HepG2 (cell line): Measurements from ENCODE around the gene REEP6. TPM values are rescaled to one million over a fixed set of nuclear protein-coding genes. Genes with fewer than 3 reads are reported as not detected.

Source experiments
- CHCHD3 ChIP-seq: sonication (generic); formaldehyde crosslinking; IDR thresholded peaks from 2 replicates; pipeline ENCODE4 v1.8.0; 2022; ENCODE audit warnings: mild to moderate bottlenecking, missing genetic modification reagents, moderate library complexity
- HMGA1 ChIP-seq: sonication (generic); formaldehyde crosslinking; conservative IDR thresholded peaks from 2 replicates; pipeline ENCODE4 v1.4.0; 2020; ENCODE audit warnings: missing genetic modification reagents
- HNRNPK ChIP-seq: fragments of 200-400 bp; formaldehyde crosslinking; IDR thresholded peaks from 2 replicates; pipeline ENCODE4 v1.6.1; 2018; ENCODE audit warnings: low read length, low read depth, moderate library complexity, mild to moderate bottlenecking; ENCODE audit not compliant: poor library complexity, severe bottlenecking
- KLF9 ChIP-seq: IDR thresholded peaks from 2 replicates; pipeline ENCODE4 v1.6.1; 2016; ENCODE audit warnings: low read depth
- KMT2B ChIP-seq: IDR thresholded peaks from 2 replicates; pipeline ENCODE4 v1.6.1; 2016; ENCODE audit warnings: missing genetic modification reagents, missing compliant biosample characterization
- MAZ ChIP-seq, 2 experiments: sonication (generic) in 1 of 2; formaldehyde crosslinking in 1 of 2; IDR thresholded peaks; 2 replicates each; pipeline versions ENCODE4 v1.5.0 to v1.6.1; 2012 to 2020; ENCODE audit warnings: low read depth in 2 of 2, mild to moderate bottlenecking in 2 of 2, borderline replicate concordance in 1 of 2, improper control_type of control experiment in 1 of 2, low read length in 1 of 2, missing genetic modification reagents in 1 of 2, moderate library complexity in 1 of 2
- NR1H2 ChIP-seq: sonication (generic); formaldehyde crosslinking; IDR thresholded peaks from 2 replicates; pipeline ENCODE4 v1.8.1; 2022; ENCODE audit warnings: low read depth, missing genetic modification reagents, borderline replicate concordance
- NR2C2 ChIP-seq: sonication (generic); formaldehyde crosslinking; IDR thresholded peaks from 2 replicates; pipeline ENCODE4 v1.4.0; 2020; ENCODE audit warnings: missing genetic modification reagents, mild to moderate bottlenecking, moderate library complexity, borderline replicate concordance
- RAD21 ChIP-seq: fragments of 450-650 bp; formaldehyde crosslinking; IDR thresholded peaks from 2 replicates; pipeline ENCODE4 v1.5.0; 2020; ENCODE audit warnings: mild to moderate bottlenecking
- RBM39 ChIP-seq: fragments of 200-400 bp; formaldehyde crosslinking; IDR thresholded peaks from one replicate; pipeline ENCODE4 v1.6.1; 2018; ENCODE audit warnings: antibody characterized with exemption, mild to moderate bottlenecking, low read depth, low read length; ENCODE audit not compliant: poor library complexity, severe bottlenecking
- SMARCE1 ChIP-seq: fragments of 450-650 bp; IDR thresholded peaks from 2 replicates; pipeline ENCODE4 v1.6.1; 2017; ENCODE audit warnings: borderline replicate concordance
- STAT5B ChIP-seq: sonication (generic); formaldehyde crosslinking; IDR thresholded peaks from 2 replicates; pipeline ENCODE4 v1.4.0; 2020; ENCODE audit warnings: missing genetic modification reagents
- TEAD3 ChIP-seq: optimal IDR thresholded peaks from 2 replicates; pipeline ENCODE3; 2016; ENCODE audit warnings: borderline replicate concordance
- XBP1 ChIP-seq: sonication (generic); formaldehyde crosslinking; IDR thresholded peaks from 2 replicates; pipeline ENCODE4 v1.5.0; 2020; ENCODE audit warnings: missing genetic modification reagents
- ZMYM2 ChIP-seq: sonication (generic); formaldehyde crosslinking; IDR thresholded peaks from 2 replicates; pipeline ENCODE4 v1.8.0; 2022; ENCODE audit warnings: mild to moderate bottlenecking, missing genetic modification reagents
- ZNF180 ChIP-seq: sonication (generic); formaldehyde crosslinking; IDR thresholded peaks from 2 replicates; pipeline ENCODE4 v1.4.0; 2020; ENCODE audit warnings: low read depth, missing genetic modification reagents, borderline replicate concordance
- ZNF263 ChIP-seq: sonication (generic); formaldehyde crosslinking; IDR thresholded peaks from 2 replicates; pipeline ENCODE4 v1.4.0; 2020; ENCODE audit warnings: missing genetic modification reagents
- ZNF557 ChIP-seq: sonication (generic); formaldehyde crosslinking; IDR thresholded peaks from 2 replicates; pipeline ENCODE4 v1.4.0; 2020; ENCODE audit warnings: missing genetic modification reagents
- ZNF605 ChIP-seq: sonication (generic); formaldehyde crosslinking; IDR thresholded peaks from 2 replicates; pipeline ENCODE4 v1.8.0; 2022; ENCODE audit warnings: mild to moderate bottlenecking, missing genetic modification reagents
- ZNF790 ChIP-seq: sonication (generic); formaldehyde crosslinking; IDR thresholded peaks from 2 replicates; pipeline ENCODE4 v1.8.0; 2022; ENCODE audit warnings: missing genetic modification reagents, mild to moderate bottlenecking, borderline replicate concordance
- polyA plus RNA-seq, 8 experiments: library from polyadenylated mRNA; depleted of rRNA in 3 of 8; stranded (reverse) in 7 of 8; unstranded in 1 of 8; fragments of >200 nt; fragmentation: Illumina TruSeq in 4 of 8; extraction: Trizol in 4 of 8; gene quantifications; 2 replicates each; pipeline versions ENCODE4 v1.2.1 to v1.2.3, GENCODE V29; 2011 to 2016; ENCODE audit warnings: low read depth in 4 of 8, missing spikeins in 1 of 8, mixed read lengths in 1 of 8; ENCODE audit not compliant: insufficient read depth in 1 of 8
- total RNA-seq, 5 experiments: library from RNA; depleted of rRNA; stranded (reverse); fragments of >200 nt; fragmentation: Illumina TruSeq; extraction: Trizol; gene quantifications; 2 replicates each; pipeline ENCODE4 v1.2.3, GENCODE V29; 2016; ENCODE audit warnings: low read depth in 1 of 5
- TF ChIP-seq, protein P1 (sequence below): sonication (generic); formaldehyde crosslinking; IDR thresholded peaks from 2 replicates; pipeline ENCODE4 v1.4.0; 2020; ENCODE audit warnings: missing genetic modification reagents
- TF ChIP-seq, protein P2 (sequence below), 2 experiments: fragments of 450-650 bp in 1 of 2; sonication (generic) in 1 of 2; formaldehyde crosslinking; IDR thresholded peaks; 2 replicates each; pipeline versions ENCODE4 v1.5.0 to v1.8.0; 2020 to 2022; ENCODE audit warnings: mild to moderate bottlenecking in 1 of 2, missing genetic modification reagents in 1 of 2
- TF ChIP-seq, protein P3 (sequence below): sonication (generic); formaldehyde crosslinking; IDR thresholded peaks from 2 replicates; pipeline ENCODE4 v1.8.1; 2023; ENCODE audit warnings: mild to moderate bottlenecking, moderate library complexity, missing genetic modification reagents
- TF ChIP-seq, protein P4 (sequence below): sonication (generic); formaldehyde crosslinking; IDR thresholded peaks from 2 replicates; pipeline ENCODE4 v1.5.0; 2020; ENCODE audit warnings: mild to moderate bottlenecking, missing genetic modification reagents

REEP6 gene
- total and polyA plus RNA-seq, 2 of the 13 experiments (the other 11 are each of a cell fraction or from before 2014, with no cell fraction given): 10.0 to 28.8 TPM

DNA sequence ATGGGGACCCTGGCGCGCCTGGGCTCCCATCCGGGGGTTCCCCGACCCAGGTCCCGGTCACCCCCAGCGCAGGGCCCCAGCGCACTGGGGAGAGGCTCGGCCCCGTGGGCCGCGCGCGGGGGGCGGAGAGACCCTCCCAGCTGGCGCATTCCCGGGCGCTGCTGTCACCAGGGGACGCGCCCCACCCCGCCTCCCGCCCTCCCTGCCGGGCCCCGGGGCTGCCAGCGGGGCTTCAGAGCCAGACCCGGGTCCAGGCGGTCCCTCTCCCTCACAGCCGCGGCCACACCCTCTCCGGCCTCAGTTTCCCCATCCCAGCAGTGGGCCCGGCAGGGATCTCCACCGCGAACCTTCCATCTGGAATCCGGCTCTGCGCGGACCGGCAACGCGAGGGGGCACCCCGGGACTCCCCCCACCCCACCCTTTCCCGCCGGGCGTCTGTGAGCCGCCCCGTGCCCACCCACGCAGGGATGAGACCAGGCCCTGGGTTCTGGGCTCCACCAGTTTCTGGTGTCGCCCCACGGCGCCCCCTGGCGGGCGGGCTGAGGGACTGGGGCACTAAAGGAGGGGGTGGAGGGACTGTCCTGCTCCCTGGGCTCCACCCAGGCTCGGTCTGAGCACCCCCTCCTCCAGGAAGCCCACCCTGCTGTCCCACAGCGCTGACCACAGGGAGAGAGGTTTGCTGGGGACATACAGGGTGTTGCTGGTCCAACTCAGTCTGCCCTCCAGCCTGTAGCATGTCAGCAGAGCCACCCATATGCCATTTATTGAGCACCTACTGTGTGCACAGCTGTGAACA lies 22.7 kb downstream of the REEP6 start (continued):
- no peak for TF ChIP-seq XBP1
- peak; percentile 55 for TF ChIP-seq HNRNPK
- TF ChIP-seq, protein P1, sequence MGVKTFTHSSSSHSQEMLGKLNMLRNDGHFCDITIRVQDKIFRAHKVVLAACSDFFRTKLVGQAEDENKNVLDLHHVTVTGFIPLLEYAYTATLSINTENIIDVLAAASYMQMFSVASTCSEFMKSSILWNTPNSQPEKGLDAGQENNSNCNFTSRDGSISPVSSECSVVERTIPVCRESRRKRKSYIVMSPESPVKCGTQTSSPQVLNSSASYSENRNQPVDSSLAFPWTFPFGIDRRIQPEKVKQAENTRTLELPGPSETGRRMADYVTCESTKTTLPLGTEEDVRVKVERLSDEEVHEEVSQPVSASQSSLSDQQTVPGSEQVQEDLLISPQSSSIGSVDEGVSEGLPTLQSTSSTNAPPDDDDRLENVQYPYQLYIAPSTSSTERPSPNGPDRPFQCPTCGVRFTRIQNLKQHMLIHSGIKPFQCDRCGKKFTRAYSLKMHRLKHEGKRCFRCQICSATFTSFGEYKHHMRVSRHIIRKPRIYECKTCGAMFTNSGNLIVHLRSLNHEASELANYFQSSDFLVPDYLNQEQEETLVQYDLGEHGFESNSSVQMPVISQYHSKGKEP (CRISPR knock-in tag): no peak
- TF ChIP-seq HMGA1 (CRISPR knock-in tag): no peak
- TF ChIP-seq ZMYM2 (CRISPR knock-in tag): peak; percentile 86; the same call in 1 of the 2 replicates
- peak; percentile 34; the same call in 1 of the 2 replicates for TF ChIP-seq MAZ (IDR thresholded peaks at IDR 0.05; ENCODE audit: borderline replicate concordance, low read depth, low read length)
- 0 out of 2 replicates have a peak, but pooled peaks have one; percentile 28 for TF ChIP-seq MAZ (CRISPR knock-in tag; IDR thresholded peaks at IDR 0.05; ENCODE audit: low read depth)
- no peak for TF ChIP-seq TEAD3 (CRISPR knock-in tag)
- TF ChIP-seq NR2C2 (CRISPR knock-in tag): no peak
- no peak for TF ChIP-seq RBM39
- TF ChIP-seq STAT5B (CRISPR knock-in tag): no peak
- no peak for TF ChIP-seq NR1H2 (CRISPR knock-in tag)
- TF ChIP-seq, protein P2, sequence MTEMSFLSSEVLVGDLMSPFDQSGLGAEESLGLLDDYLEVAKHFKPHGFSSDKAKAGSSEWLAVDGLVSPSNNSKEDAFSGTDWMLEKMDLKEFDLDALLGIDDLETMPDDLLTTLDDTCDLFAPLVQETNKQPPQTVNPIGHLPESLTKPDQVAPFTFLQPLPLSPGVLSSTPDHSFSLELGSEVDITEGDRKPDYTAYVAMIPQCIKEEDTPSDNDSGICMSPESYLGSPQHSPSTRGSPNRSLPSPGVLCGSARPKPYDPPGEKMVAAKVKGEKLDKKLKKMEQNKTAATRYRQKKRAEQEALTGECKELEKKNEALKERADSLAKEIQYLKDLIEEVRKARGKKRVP (CRISPR knock-in tag; IDR thresholded peaks at IDR 0.05): no peak
- no peak for TF ChIP-seq ZNF263
- TF ChIP-seq KLF9 (CRISPR knock-in tag): no peak
- TF ChIP-seq, protein P3, sequence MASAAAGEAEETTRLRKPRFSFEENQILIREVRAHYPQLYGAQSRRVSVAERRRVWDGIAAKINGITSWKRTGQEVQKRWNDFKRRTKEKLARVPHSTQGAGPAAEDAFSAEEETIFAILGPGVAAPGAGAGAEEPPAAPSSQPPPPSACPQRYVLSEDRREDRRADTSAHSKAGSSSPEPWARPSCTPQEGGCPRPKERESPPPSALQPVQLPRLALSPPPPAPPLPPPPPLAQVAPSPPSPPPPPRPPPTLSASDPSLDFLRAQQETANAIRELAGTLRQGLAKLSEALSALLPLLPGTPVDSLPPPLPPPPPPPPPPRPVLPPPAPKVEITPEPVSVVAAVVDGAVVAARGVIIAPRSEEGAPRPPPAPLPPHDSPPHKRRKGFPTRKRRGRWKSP (CRISPR knock-in tag): no peak
- no peak for TF ChIP-seq ZNF180
- TF ChIP-seq SMARCE1: no peak
- no peak for TF ChIP-seq ZNF557 (CRISPR knock-in tag)
- TF ChIP-seq RAD21: peak; percentile 59
- TF ChIP-seq, protein P4, sequence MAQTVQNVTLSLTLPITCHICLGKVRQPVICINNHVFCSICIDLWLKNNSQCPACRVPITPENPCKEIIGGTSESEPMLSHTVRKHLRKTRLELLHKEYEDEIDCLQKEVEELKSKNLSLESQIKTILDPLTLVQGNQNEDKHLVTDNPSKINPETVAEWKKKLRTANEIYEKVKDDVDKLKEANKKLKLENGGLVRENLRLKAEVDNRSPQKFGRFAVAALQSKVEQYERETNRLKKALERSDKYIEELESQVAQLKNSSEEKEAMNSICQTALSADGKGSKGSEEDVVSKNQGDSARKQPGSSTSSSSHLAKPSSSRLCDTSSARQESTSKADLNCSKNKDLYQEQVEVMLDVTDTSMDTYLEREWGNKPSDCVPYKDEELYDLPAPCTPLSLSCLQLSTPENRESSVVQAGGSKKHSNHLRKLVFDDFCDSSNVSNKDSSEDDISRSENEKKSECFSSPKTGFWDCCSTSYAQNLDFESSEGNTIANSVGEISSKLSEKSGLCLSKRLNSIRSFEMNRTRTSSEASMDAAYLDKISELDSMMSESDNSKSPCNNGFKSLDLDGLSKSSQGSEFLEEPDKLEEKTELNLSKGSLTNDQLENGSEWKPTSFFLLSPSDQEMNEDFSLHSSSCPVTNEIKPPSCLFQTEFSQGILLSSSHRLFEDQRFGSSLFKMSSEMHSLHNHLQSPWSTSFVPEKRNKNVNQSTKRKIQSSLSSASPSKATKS (CRISPR knock-in tag): no peak
- 0 out of 2 replicates have a peak, but pooled peaks have one; percentile 40 for TF ChIP-seq ZNF790
- TF ChIP-seq CHCHD3 (CRISPR knock-in tag): no peak
- TF ChIP-seq ZNF605: no peak
- TF ChIP-seq KMT2B (CRISPR knock-in tag): no peak
